ENCODE results near the gene NEURL1B.

Gene NEURL1B

DNA sequence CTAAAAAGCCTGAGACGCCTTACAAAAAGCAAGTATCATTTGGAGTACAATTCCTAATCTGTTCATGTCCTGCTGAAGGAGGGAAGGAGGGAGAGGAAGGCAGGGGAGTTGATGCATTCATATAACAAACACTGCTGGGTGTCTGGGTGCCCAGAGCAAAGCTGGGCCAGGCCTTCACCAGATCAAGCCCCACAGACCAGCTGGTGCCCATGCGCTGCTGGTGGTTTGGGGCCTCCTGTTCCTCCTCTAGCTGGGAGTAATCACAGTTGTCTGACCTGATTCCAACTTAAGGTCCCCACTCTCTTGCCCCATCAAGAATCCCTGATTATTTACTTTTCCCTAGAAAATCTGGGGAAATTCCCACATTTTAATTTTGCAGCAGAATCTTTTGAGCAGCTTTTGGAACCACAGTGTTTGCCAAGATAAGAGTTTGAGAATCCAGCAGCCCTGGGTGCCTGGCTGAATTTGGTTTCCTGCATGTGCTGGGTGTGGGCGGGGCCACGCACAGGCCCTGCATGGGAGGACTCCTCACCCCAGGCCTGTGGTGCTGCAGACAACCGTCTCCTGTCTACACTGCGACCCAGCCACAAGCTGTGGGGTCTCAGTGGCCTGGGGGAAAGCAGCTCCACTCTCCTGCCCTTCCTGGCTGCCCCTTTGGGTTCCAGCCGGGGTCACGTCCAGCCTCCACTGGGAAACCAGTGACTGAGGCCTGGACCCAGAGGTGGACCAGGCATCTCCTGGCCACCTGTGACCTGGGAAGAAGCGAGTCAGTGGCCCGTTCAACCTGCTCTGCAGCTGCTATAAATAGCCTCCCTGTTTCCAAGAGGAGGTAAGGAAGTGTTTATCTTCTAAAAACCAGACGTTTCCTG, 47.5 kb downstream of the NEURL1B start:
- no peak overlapping the region for H3K4me3 ChIP-seq (replicated peaks; ENCODE audit: insufficient read depth, low read length)
- TF ChIP-seq POLR2AphosphoS5 (IDR thresholded peaks at IDR 0.05; ENCODE audit: low read depth) (no peak), GABPA (IDR thresholded peaks at IDR 0.05; ENCODE audit: low read depth) (no peak), SPI1 (IDR thresholded peaks at IDR 0.05; ENCODE audit: borderline replicate concordance, low read depth) (no peak)
- TF ChIP-seq, protein P1, sequence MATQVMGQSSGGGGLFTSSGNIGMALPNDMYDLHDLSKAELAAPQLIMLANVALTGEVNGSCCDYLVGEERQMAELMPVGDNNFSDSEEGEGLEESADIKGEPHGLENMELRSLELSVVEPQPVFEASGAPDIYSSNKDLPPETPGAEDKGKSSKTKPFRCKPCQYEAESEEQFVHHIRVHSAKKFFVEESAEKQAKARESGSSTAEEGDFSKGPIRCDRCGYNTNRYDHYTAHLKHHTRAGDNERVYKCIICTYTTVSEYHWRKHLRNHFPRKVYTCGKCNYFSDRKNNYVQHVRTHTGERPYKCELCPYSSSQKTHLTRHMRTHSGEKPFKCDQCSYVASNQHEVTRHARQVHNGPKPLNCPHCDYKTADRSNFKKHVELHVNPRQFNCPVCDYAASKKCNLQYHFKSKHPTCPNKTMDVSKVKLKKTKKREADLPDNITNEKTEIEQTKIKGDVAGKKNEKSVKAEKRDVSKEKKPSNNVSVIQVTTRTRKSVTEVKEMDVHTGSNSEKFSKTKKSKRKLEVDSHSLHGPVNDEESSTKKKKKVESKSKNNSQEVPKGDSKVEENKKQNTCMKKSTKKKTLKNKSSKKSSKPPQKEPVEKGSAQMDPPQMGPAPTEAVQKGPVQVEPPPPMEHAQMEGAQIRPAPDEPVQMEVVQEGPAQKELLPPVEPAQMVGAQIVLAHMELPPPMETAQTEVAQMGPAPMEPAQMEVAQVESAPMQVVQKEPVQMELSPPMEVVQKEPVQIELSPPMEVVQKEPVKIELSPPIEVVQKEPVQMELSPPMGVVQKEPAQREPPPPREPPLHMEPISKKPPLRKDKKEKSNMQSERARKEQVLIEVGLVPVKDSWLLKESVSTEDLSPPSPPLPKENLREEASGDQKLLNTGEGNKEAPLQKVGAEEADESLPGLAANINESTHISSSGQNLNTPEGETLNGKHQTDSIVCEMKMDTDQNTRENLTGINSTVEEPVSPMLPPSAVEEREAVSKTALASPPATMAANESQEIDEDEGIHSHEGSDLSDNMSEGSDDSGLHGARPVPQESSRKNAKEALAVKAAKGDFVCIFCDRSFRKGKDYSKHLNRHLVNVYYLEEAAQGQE (IDR thresholded peaks at IDR 0.05; ENCODE audit: insufficient replicate concordance, low read depth), result no peak
- TF ChIP-seq, protein P2, sequence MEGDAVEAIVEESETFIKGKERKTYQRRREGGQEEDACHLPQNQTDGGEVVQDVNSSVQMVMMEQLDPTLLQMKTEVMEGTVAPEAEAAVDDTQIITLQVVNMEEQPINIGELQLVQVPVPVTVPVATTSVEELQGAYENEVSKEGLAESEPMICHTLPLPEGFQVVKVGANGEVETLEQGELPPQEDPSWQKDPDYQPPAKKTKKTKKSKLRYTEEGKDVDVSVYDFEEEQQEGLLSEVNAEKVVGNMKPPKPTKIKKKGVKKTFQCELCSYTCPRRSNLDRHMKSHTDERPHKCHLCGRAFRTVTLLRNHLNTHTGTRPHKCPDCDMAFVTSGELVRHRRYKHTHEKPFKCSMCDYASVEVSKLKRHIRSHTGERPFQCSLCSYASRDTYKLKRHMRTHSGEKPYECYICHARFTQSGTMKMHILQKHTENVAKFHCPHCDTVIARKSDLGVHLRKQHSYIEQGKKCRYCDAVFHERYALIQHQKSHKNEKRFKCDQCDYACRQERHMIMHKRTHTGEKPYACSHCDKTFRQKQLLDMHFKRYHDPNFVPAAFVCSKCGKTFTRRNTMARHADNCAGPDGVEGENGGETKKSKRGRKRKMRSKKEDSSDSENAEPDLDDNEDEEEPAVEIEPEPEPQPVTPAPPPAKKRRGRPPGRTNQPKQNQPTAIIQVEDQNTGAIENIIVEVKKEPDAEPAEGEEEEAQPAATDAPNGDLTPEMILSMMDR (IDR thresholded peaks at IDR 0.05; ENCODE audit: insufficient read depth, low read length), result no peak
- DNase-seq (ENCODE audit: low read depth in 1 of 2, low spot score in 1 of 2), result no peak
- no peak overlapping the region for H3K27ac ChIP-seq (replicated peaks)
- peaks cover 3% of the 10 kb centered on the region for H3K27me3 ChIP-seq (ENCODE audit: insufficient read depth, poor library complexity, severe bottlenecking)

DNA sequence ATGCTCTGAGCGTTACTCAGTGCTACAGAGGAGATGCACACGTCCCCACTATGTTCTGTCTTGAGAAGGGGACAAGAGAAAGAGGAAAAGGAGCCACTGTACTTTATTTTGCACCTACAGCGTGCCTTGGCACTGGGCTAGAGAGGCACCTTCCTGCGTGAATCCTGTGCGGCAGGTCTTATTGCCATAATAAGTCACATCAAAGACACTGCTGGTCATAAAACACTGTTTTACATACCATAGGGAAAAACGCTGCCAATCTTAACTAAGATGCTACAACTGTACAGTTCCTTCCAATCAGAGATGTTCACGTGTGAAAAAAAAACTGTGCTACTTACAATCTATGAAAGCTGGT, 48.1 kb downstream of the NEURL1B start:
- H3K27ac ChIP-seq (replicated peaks), result no peak overlapping the region
- TF ChIP-seq POLR2AphosphoS5 (IDR thresholded peaks at IDR 0.05; ENCODE audit: low read depth), result no peak
- TF ChIP-seq, protein P2 (IDR thresholded peaks at IDR 0.05; ENCODE audit: insufficient read depth, low read length), result no peak
- TF ChIP-seq, protein P1 (IDR thresholded peaks at IDR 0.05; ENCODE audit: insufficient replicate concordance, low read depth), result no peak
- TF ChIP-seq SPI1 (IDR thresholded peaks at IDR 0.05; ENCODE audit: borderline replicate concordance, low read depth), result no peak
- no peak for TF ChIP-seq GABPA (IDR thresholded peaks at IDR 0.05; ENCODE audit: low read depth)
- no peak overlapping the region for H3K4me3 ChIP-seq (replicated peaks; ENCODE audit: insufficient read depth, low read length)
- peaks cover 3% of the 10 kb centered on the region for H3K27me3 ChIP-seq (ENCODE audit: insufficient read depth, poor library complexity, severe bottlenecking)
- no peak for DNase-seq (ENCODE audit: low read depth in 1 of 2, low spot score in 1 of 2)

DNA sequence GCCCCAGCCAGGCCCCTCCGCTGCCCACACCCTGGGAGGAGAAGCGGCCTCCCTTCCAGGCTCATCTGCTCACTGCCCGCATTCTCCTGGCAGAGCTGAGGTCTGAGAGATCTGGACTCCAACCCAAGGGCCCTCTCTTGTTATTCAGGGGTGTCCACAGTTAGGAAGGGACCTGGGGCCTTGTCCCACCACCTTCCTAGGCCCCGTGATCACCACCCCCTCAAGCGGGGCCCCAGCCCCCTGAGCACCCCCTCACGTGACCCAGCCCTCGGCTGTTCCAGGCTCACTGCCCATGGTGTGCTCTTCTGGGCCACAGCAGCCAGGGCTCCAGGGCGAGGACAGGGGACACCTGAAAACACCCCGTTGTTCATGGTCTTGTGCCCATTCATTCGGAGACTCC, 48.7 kb downstream of the NEURL1B start:
- no peak for TF ChIP-seq GABPA (IDR thresholded peaks at IDR 0.05; ENCODE audit: low read depth)
- TF ChIP-seq POLR2AphosphoS5 (IDR thresholded peaks at IDR 0.05; ENCODE audit: low read depth), result no peak
- TF ChIP-seq, protein P1 (IDR thresholded peaks at IDR 0.05; ENCODE audit: insufficient replicate concordance, low read depth), result no peak
- no peak for TF ChIP-seq SPI1 (IDR thresholded peaks at IDR 0.05; ENCODE audit: borderline replicate concordance, low read depth)
- TF ChIP-seq, protein P2 (IDR thresholded peaks at IDR 0.05; ENCODE audit: insufficient read depth, low read length), result no peak
- Histone ChIP-seq H3K27me3 (ENCODE audit: insufficient read depth, poor library complexity, severe bottlenecking) (no peaks in the 10 kb centered on the region), H3K27ac (replicated peaks) (no peak overlapping the region)

More for the DNA sequence above, 48.7 kb downstream of the NEURL1B start:
- H3K4me3 ChIP-seq (replicated peaks; ENCODE audit: insufficient read depth, low read length), result no peak overlapping the region
- no peak for DNase-seq (ENCODE audit: low read depth in 1 of 2, low spot score in 1 of 2)

All from HL-60 (cell line).